ENCODE results near the gene FHIT.

DNA sequence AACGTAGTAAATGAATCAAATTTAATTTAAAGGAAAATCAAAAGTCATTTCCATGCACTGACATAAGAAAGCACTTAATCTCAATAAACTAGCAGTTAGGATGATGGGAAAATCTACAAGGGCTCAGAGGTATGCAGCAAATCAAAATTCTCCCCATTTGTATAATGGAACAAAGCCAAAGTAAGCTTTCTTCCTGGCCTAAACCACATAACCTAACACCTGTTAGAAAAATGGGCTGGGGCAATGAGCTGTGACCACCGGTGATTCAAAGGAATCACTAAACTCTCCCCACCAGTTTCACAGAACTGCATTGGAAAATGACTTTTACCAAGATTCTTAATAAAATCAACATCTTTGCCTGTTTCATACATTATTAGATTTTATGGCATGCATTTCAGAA lies 1024.3 kb downstream of the FHIT start:
- no peak for TF ChIP-seq CTCF (IDR thresholded peaks at IDR 0.05 in 4 of 5, conservative IDR thresholded peaks at IDR 0.05 in 1 of 5)
- TF ChIP-seq POLR2A (IDR thresholded peaks at IDR 0.05): no peak
